ENCODE results near the gene GPALPP1.
"Not testable (repeated sequence)": the region's sequence is repeated elsewhere in the genome, so short reads cannot be mapped to it uniquely, and the experiment has no call there.

The GPALPP1 gene, protein sequence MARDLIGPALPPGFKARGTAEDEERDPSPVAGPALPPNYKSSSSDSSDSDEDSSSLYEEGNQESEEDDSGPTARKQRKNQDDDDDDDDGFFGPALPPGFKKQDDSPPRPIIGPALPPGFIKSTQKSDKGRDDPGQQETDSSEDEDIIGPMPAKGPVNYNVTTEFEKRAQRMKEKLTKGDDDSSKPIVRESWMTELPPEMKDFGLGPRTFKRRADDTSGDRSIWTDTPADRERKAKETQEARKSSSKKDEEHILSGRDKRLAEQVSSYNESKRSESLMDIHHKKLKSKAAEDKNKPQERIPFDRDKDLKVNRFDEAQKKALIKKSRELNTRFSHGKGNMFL

DNA sequence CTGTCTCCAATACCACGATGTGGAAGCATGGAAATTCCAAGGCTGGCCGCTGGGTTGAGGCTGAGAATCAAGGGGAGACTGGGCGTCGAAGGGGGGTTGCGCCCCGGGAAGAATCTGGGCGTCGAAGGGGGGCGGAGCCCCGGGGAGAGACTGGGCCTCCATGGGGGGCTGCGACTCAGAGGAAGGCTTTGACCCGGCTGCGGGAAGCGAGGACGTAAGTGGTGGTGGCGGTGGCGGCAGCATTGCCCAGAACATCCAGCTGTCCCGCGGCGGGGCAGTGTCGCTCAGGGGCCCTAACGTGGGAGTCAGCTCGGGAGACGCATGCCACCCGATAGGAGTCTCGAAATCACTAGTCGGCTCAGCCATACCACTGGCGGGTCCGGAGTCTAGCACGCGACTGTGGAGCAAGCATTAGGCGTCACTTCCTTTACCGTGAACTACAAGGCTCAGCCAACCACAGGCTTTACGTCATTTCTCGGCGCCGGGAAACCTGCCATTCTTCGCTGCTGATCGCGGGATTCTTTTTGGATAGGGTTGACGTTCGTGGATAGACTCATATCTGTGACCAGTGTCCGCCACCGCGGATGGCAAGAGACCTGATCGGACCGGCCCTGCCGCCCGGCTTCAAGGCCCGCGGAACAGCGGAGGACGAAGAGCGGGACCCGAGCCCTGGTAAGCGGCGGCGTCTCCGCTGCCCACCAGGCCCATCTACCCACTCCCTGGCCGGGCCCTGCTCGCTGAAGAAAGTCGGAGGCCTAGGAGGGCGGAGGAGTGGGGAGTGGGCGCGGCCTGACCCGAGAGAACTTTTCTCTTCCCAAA lies at the start of gene GPALPP1, which contains the start of gene NUFIP1:
GPALPP1 (plus strand) TSS at position 468 of the 819 bp plus-strand sequence; CDS start at position 585, 117 bp downstream.
NUFIP1 (minus strand) TSS at position 401 of the 819 bp plus-strand sequence; CDS start at position 366, 35 bp downstream.
- DNase-seq (ENCODE audit: low spot score) (peak; percentile 91), FAIRE-seq (no peak)

DNA sequence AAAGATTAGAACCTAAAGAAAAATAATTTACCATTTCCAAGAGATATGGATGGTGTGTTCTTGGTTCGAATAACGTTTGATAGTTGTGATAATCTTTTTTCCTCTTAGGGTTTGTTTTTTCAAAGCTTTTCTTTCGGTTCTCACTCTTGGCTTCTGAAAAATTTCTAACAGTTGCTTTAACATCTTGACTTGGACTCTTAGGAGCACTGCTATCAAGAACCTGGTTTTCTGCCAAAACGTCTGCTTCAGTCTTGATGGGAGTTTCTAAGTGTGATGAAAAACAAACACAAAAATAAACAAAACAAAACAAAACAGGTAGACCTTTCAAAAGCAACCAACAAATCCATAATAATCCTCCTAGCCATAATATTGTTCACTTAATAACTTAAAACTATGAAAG lies 45.9 kb upstream of the GPALPP1 start:
- FAIRE-seq; DNase-seq (ENCODE audit: low spot score): not testable (repeated sequence)

DNA sequence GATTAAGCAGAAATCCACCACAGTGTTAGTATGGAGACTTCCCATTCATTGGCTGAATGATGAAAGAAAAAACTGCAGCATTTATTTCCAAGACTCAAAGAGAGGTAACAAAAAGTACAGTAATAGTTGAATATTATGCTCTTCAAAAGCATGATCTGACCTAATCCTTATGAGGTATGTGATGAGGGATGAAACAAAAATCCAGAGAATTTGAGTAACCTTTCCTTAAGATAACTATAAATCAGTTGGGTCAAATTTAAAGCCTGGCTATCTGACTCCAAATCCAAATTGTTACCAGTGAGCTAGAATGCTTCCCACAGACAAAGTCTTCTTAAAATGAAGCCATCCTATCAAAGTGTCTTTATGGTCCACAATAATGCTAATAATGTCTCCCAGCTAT lies 38.2 kb upstream of the GPALPP1 start:
- FAIRE-seq (no peak), DNase-seq (ENCODE audit: low spot score) (no peak)

DNA sequence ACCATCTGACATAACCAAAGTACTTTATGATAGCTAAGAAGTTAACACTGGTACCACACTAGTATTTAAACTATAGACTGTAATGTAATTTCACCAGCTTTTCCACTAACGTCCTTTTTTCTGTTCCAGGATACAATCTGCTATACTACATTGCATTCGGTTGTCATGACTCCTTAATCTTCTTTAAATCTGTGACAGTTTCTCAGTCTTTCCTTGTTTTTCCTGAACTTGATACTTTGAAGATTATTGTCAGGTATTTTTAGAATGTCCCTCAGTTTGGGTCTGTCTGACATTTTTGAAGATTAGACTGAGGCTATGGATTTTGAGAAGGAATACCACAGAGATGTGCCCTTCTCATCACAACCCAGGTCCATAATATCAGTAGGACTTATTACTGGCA lies 36.7 kb upstream of the GPALPP1 start:
- FAIRE-seq (no peak), DNase-seq (ENCODE audit: low spot score) (no peak)

DNA sequence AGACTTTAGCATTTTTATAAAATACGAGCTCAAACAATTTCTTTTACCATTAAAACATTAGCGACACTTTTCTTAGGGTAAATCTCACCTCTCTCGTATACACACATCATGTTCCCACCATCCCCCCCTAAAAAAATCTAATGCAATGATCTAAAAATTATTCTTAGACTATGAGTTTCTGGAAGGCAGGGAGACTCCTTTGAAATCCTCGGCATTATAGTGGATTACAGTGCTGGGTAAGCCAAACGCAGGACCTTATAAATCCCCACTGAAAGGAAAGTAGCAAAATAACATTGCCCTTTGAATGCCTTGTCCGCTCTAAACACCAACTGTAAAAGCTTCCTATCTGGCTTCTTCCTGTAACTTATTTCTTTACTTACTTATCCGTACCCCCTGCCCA lies 35.1 kb upstream of the GPALPP1 start:
- DNase-seq (ENCODE audit: low spot score), result no peak
- no peak for FAIRE-seq

DNA sequence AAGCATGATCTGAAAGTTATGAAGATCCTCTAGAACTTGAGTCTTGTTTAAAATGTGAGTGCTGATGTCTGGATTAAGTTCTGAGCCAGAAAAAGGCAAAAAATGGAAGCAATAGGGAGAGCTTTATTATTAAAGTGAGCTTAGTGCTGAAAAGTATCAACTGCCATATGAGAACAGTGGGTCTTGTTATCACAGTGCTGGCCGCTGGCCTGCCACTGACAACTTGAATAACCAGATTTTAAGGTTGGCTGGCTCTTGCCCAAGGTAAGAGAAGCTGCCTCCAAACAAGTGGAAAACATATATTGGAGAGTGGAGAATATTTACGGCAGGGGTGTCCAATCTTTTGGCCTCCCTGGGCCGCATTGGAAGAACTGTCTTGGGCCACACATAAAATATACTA lies 33.9 kb upstream of the GPALPP1 start:
- FAIRE-seq, result no peak
- no peak for DNase-seq (ENCODE audit: low spot score)

DNA sequence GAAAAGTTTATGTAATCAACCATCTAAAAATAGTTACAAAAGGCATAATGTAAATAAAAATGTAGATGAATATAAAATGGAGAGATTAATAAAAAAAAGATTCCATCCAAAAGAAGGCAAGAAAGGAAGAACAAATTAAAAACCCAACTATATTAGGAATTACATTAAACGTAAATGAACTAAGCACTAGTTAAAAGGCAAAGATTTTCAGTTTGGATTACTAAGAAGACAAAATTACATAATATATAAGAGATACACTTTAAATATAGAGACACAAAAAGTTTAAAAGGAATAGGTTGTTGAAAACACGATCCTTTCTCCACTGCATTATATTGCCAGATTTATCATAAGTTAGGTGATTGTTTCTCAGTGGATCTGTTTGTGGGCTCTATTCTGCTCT lies 27.3 kb upstream of the GPALPP1 start:
- FAIRE-seq (no peak), DNase-seq (ENCODE audit: low spot score) (no peak)

DNA sequence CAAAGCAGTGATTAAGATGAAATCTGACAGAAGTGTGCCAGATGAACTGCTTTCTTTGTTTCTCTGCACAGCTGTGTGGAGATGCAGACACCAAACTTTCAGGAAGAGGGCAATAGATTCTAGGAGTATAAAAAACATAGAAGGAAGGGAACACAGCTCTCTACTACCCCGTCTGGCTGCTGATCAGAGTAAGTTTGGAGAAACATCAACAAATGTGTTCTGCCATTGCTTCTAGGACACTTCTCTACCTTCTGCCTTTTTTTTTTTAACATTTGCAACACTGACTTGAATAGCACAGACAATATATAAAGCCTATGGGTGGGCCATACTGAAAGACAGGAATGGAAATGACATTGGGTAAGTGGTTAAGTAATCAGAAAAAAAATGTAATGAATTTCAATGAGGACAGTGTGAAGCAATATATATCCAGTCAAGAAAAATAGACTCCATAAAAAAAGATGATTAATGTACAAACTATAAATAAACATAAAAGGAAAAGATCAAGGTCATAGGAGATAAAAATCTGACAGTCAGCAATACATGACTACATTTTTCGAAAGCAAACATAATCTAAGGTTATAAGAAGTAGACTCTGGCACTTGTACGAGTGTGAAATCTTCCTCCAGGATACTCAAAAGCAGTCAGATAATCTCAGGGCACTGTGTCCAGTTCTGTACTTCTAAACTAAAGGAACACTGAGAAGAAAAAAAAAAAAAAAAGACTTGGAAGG lies 21.5 kb upstream of the GPALPP1 start:
- FAIRE-seq (no peak), DNase-seq (ENCODE audit: low spot score) (no peak)

DNA sequence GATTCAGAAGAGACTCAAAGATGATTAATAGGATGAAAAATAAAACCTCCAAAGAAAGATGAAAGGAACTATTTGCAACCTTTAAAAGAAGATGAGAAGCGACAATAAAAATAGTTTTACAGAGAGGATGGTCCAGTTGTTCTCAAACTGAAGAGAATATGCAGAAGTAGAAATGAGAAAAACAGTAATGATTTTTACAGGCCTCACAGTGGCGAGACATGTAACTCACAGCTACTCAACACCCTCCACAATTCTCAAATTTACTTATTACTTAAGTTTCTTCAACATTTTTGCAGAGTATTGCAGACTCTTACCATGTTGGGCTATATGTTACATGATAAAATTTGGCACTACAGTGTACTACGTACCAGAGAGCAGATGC lies 20.9 kb upstream of the GPALPP1 start:
- DNase-seq (ENCODE audit: low spot score) (no peak), FAIRE-seq (no peak)

DNA sequence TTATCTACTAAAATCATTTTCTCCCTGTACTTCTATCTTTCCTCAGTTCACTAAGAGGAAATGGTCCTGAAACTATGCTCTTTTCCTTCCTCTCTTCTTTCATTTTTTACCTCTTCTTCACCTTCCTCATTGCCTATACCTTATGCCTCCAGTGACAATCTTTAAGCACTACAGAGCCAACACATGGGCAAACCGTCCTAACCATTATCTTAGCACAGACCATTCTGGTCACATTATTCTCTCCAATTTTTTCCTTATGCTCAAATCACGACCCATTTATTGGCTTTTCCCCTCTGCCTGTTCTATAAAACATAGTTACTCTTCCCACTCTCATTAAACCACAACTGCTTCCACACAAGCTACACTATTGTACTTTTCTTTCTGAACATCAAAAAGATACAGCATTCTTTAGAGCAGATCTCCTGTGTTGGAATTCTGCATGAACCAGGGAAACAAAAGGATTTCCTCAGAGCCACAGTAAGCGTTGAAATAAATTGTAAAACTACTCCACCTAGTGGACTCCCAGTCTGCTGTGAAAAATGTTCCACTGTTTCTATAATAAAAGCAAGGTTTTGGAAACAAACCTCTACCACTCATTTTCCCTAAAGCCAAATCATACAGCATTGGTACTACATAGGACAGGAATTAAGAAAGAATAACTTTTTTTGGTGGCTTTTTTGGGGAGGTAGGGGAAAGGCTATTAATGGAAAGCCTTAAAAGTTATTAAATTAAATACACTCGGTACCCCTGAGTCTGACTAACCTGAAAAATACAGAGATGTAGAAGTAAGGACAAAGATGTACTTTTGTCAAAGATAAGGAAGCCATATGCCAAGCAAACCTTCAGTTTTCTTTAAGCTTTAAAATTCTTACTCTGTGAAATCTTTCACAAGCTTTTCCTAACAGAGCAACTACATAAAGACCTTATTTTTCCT lies 19.5 kb upstream of the GPALPP1 start:
- FAIRE-seq, result no peak
- peak; percentile 18 for DNase-seq (ENCODE audit: low spot score)

DNA sequence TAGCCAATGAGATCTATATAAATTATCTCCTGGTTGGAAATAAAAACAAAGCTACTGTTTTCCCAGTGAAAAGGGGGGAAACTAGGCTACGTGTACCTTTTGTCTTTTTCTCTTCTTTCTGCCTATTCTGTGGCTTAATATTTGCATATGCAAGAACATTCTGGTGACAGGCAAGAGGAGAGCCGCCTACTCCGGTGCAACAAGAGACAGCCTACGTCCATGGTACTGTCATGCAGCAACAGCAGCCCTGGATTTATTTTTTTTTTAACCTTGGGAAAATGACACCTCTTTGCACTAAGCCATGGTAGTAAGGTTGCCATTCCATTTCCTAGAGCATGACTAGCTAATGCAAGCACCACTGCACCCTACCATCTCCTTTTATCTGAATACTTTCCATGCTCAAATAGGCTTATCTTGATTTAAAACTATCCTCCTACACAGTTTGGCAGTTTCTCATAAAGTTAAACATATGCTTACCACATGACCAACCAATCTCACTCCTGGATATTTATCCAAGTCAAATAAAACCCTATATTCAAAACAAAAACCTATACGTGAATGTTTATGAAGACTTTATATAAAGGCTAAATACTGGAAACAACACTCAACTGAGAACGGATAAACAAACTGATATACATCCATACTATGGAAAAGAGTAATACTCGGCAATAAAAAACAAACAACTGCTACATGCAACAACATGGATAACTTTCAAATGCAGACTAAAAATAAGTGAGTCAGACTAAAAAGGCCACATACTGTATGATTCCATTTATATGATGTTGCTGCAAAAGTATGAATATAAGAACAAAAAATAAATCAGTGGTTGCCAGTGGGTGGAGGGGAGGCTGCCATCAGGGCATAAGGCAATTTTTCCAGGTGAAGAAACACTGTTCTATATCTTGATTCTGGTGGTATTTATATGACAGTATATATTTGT lies 17.4 kb upstream of the GPALPP1 start:
- FAIRE-seq, result no peak

DNA sequence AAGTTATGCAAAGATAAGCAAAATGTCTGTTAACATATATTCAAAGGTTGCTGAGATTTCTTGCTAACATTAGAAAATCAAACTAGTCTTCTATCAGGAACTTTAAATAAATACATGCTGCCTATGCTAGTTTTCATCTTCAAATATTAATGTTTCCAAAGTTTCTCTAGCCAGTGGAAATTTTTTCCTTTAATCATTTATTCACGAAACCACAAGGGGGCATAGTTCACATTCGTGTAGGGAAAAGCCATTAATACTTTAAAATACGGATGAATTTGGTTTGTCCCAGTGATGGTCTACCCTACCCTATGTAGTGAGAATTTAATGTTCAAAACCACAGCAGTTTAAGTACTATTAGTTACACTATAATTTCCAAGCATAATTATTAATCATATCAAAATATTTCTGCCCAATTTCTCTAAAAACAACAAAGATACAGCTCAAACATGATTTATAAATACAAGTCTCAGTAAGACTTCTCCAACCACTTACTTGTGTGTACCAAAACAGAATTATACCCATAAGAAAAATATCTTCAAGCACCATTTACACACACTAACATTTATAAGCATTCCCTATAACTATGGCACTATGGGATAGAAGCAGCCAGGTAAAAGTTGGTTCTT lies 16.3 kb upstream of the GPALPP1 start:
- DNase-seq (ENCODE audit: low spot score), result peak; percentile 8
- FAIRE-seq, result no peak

More for the DNA sequence above, 17.4 kb upstream of the GPALPP1 start:
- no peak for DNase-seq (ENCODE audit: low spot score)

DNA sequence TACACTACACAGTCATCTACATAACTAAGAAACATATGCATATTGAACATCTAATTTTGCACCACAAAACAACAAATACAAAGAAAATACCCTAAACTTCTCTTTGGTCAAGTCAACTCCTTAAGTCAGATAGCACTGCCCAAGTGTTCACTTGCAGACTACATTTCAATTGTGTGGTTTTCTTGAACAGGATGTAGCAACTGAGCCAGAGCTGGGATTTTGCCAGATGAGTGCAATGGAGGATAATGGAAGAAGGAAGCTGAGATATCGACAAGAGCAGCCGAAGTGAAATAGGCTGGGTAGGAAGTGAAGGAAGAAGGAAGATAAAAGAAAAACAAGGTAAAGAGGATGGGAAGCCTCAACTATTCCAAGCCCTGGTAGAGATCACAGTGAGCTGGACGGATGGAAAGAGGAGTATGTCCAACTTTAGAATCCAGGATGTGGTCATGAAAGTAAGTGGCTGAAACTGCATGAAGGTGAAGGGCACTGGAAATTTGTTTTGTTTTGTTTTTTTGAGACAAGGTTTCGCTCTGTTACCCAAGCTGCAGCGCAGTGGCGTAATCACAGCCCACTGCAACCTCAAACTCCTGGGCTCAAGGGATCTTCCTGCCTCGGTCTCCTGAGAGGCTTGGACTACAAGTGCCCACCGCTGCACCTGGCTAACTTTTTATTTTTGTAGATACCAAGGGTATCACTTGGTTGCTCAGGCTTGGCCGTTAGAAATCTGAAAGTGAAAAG lies 15.1 kb upstream of the GPALPP1 start:
- FAIRE-seq (no peak), DNase-seq (ENCODE audit: low spot score) (no peak)

DNA sequence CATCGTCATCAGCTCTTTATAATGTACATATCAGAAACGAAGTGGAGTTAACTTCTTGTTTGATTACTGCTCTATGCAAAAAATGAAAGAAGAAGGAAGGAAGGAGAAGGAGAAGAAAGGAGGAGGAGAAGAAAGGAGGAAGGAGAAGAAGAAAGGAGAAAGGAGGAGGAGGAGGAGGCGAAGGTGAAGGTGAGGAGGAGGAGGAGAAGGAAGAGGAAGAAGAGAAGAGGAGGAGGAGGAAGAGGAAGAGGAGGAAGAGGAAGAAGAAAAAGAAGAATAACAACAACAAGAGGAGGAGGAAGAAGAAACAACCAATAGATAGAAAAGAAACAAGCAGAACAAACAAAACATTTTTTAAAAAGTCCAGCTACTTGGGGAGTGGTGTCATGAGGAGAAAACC lies 13.1 kb upstream of the GPALPP1 start:
- no peak for DNase-seq (ENCODE audit: low spot score)
- no peak for FAIRE-seq

DNA sequence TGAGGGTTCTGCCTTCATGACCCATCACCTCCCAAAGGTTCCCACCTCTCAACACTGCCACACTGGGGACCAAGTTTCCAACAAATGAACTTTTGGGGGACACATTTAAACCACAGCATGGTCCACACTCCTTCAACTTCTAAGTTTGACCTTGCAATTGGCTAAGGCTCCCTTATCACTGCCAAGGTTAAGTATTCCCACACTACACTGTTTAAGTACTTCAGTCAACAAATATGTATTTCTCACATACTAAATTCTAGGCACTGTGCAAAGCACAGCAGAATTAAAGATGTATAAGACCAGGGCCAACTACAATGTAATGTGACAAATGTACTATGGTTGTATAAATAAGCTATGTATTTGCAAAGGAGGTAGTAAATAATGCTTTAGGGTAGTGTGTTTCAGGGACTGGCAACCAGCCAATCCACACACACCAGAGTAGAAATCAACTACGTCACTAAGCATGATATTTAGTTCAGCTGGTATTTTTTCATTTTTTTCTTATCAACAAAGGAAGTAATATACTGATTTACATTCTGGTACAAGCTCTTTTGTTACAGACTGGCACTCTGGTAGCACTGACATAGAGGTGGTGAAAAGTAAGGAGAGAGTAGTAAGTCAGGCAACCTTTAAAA lies 12.3 kb upstream of the GPALPP1 start:
- DNase-seq (ENCODE audit: low spot score), result no peak
- FAIRE-seq, result no peak

DNA sequence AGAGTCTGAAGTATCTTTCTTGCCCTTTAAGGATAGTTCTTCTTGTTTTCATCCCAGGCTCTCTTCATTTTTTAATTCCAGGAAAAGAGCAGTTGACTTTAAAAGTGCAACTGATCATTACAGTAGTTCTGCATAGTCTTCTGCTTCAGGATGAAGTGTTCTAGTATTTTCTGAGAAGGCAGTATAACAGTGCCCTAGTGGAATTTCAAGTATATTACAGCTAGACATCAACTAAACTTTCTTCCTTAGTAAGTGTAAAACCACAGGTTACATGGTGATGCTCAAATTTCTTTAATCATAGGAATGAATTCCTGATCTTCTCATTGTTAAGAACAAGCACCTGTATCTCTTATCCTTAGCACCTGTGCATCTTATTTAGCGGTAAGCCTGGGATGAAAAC lies 11.0 kb upstream of the GPALPP1 start:
- no peak for DNase-seq (ENCODE audit: low spot score)
- no peak for FAIRE-seq

DNA sequence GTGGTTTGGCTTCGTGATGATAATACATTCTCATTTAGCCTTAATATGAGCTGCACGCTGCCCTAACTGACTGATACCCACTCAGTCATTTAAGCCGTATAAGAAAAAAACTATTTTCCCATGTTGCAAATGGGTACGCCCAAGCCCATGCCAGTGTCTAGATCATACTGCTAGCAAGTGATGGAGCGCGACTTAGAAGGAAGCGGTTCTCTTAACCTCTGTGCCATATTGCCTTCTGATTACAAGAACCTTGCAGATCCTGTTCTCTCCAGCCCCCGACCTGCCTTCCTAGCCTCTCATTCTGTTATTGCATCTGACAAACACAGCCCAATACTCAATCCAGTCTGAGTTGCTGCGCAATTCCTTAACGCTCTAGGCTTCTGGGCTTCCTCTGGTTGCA lies 603 bp downstream of the GPALPP1 start:
- FAIRE-seq, result no peak
- no peak for DNase-seq (ENCODE audit: low spot score)

DNA sequence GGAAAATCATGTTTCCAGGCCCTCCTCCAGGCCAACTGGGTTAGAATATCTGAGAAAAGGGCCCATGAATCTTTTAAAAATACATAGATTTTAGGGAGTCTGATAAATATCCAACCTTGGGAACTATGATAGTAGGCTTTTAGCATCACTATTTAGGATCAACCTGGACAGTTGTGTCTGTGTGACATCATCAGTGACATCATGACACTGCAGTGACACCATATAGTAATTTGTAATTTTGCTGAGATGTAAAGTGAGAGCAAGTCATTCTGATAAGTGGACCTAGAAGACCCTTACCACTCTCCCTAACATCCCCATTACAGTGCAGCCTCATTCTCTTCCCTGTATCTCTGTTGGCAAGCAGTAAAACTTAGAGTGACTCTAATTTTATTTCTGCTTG lies 14.1 kb downstream of the GPALPP1 start:
- FAIRE-seq (no peak), DNase-seq (ENCODE audit: low spot score) (no peak)
